ENCODE data around the gene ZNF343. TPM values are rescaled to one million over a fixed set of nuclear protein-coding genes. Genes with fewer than 3 reads are reported as not detected.

ZNF343 gene
- total RNA-seq, 1 donor from 2014 or later, result 6.3 TPM

- Histone ChIP-seq H3K9me3 (replicated peaks) (no peaks in the 10 kb centered on the region), H3K36me3 (no peaks in the 10 kb centered on the region), H3K27ac (replicated peaks) (no peak overlapping the region), H3K27me3 (ENCODE audit: low read depth) (peaks cover 93% of the 10 kb centered on the region), H3K4me3 (no peak overlapping the region), H3K4me1 (no peaks in the 10 kb centered on the region)
- TF ChIP-seq CTCF (IDR thresholded peaks at IDR 0.05; ENCODE audit: borderline replicate concordance), result no peak
- intact Hi-C loops (cut with micrococcal nuclease), result no loop called here
- DNase-seq, result no peak
These were observed 33.2 kb upstream of the ZNF343 start for GRCh38 chr20:2541940-2542339.

- Histone ChIP-seq H3K27me3 (ENCODE audit: low read depth) (peaks cover 99% of the 10 kb centered on the region), H3K4me1 (no peaks in the 10 kb centered on the region), H3K27ac (replicated peaks) (no peak overlapping the region), H3K9me3 (replicated peaks) (no peaks in the 10 kb centered on the region), H3K4me3 (no peak overlapping the region), H3K36me3 (no peaks in the 10 kb centered on the region)
- no peak for DNase-seq
- TF ChIP-seq CTCF (IDR thresholded peaks at IDR 0.05; ENCODE audit: borderline replicate concordance), result no peak
- intact Hi-C loops (cut with micrococcal nuclease), result no loop called here
These were observed 30.4 kb upstream of the ZNF343 start for GRCh38 chr20:2538931-2539720.

- H3K36me3 ChIP-seq, result no peaks in the 10 kb centered on the region
- H3K27me3 ChIP-seq (ENCODE audit: low read depth), result peaks cover 98% of the 10 kb centered on the region
- intact Hi-C loops (cut with micrococcal nuclease), result no loop called here
- no peaks in the 10 kb centered on the region for H3K4me1 ChIP-seq
- H3K9me3 ChIP-seq (replicated peaks), result no peaks in the 10 kb centered on the region
- no peak for DNase-seq
- no peak overlapping the region for H3K4me3 ChIP-seq
- TF ChIP-seq CTCF (IDR thresholded peaks at IDR 0.05; ENCODE audit: borderline replicate concordance), result no peak
- H3K27ac ChIP-seq (replicated peaks), result no peak overlapping the region
These were observed 29.6 kb upstream of the ZNF343 start for GRCh38 chr20:2538356-2538755.

GRCh38 chr20:2537101-2537500 lies 28.4 kb upstream of the ZNF343 start:
- no peaks in the 10 kb centered on the region for H3K9me3 ChIP-seq (replicated peaks)
- peaks cover 95% of the 10 kb centered on the region for H3K27me3 ChIP-seq (ENCODE audit: low read depth)
- no peaks in the 10 kb centered on the region for H3K4me1 ChIP-seq
- no peak overlapping the region for H3K4me3 ChIP-seq
- no peak overlapping the region for H3K27ac ChIP-seq (replicated peaks)
- H3K36me3 ChIP-seq, result no peaks in the 10 kb centered on the region
- no peak for DNase-seq
- TF ChIP-seq CTCF (IDR thresholded peaks at IDR 0.05; ENCODE audit: borderline replicate concordance), result no peak
- intact Hi-C loops (cut with micrococcal nuclease), result no loop called here

- H3K9me3 ChIP-seq (replicated peaks), result no peaks in the 10 kb centered on the region
- no peak within 1 kb of the TSS for H3K4me3 ChIP-seq
- intact Hi-C loops (cut with micrococcal nuclease), result no loop called here
- TF ChIP-seq CTCF (IDR thresholded peaks at IDR 0.05; ENCODE audit: borderline replicate concordance), result no peak
- no peak for DNase-seq
- H3K36me3 ChIP-seq, result no peaks in the 10 kb centered on the region
- peaks cover 96% of the 10 kb centered on the region for H3K27me3 ChIP-seq (ENCODE audit: low read depth)
- no peaks in the 10 kb centered on the region for H3K4me1 ChIP-seq
- H3K27ac ChIP-seq (replicated peaks), result no peak within 1 kb of the TSS
These were observed 27.9 kb upstream of the ZNF343 start, which contains the start of gene TMC2 for GRCh38 chr20:2536560-2536986. Gene TMC2, plus strand, starts transcription at chr20:2536573. Its CDS starts 49 bp downstream, at chr20:2536622.
